ENCODE results near the gene SSNA1.
"Not testable (repeated sequence)": the region's sequence is repeated elsewhere in the genome, so short reads cannot be mapped to it uniquely, and the experiment has no call there.

SSNA1 gene

DNA sequence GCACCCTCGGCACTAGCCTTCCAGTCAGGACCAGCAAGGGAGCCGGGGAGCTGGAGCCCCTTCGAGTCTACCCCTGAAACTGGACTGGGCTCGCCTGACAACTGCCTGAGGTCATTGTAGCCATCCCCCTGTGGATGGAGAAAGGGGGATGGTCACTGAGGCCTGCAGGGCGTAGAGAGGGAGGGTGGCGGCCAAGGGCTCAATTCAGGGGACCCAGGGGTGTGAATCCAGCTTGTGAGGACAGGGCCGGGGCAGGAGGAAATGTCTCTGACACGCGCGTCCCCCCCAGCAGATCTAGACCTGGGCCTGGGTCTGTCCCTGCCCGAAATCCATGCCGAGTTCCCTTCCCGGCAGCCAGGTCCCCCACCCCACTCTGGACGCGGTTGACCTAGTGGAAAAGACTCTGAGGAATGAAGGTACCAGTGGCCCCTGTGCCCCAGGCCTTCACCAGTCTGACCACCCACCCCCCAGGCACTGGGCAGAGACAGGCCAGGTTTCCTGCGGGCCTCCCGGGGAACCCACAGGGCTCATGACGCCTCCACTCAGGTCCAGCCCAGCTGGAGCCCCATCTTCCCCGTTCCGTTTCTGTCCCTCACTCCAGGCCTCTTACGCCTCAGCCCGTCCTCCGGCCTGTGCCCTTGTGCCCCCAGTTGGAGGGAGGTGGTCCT lies 43.0 kb downstream of the SSNA1 start:
- no peak for DNase-seq (ENCODE audit: low spot score)

- no peak for DNase-seq (ENCODE audit: low spot score)
These were observed 43.6 kb downstream of the SSNA1 start for GRCh38 chr9:137232101-137232500.

- no peak for DNase-seq (ENCODE audit: low spot score)
These were observed 44.0 kb downstream of the SSNA1 start for GRCh38 chr9:137232510-137232909.

- DNase-seq (ENCODE audit: low spot score): no peak
These were observed 44.9 kb downstream of the SSNA1 start for GRCh38 chr9:137233143-137233980.

DNA sequence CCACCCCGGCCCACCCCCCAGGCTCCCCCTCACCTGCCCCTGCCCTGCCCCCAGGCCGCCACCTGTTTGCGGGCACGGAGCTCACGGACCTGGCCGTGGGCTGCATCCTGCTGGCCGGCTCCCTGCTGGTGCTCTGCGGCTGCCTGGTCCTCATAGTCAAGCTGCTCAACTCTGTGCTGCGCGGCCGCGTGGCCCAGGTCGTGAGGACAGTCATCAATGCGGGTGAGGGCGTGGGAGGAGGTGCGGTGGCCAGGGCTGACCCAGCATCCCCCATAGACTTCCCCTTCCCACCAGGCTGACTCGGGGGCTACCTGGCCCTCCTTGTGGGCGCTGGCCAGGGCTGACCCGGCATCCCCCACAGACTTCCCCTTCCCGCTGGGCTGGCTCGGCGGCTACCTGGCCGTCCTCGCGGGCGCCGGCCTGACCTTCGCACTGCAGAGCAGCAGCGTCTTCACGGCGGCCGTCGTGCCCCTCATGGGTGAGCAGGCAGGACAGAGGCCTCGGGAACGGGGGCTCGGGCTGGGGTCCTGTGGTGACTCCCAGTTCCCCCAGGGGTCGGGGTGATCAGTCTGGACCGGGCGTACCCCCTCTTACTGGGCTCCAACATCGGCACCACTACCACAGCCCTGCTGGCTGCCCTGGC lies 45.7 kb downstream of the SSNA1 start:
- no peak for DNase-seq (ENCODE audit: low spot score)

- DNase-seq (ENCODE audit: low spot score): peak; percentile 61
These were observed 46.4 kb downstream of the SSNA1 start for GRCh38 chr9:137234758-137235423.

DNA sequence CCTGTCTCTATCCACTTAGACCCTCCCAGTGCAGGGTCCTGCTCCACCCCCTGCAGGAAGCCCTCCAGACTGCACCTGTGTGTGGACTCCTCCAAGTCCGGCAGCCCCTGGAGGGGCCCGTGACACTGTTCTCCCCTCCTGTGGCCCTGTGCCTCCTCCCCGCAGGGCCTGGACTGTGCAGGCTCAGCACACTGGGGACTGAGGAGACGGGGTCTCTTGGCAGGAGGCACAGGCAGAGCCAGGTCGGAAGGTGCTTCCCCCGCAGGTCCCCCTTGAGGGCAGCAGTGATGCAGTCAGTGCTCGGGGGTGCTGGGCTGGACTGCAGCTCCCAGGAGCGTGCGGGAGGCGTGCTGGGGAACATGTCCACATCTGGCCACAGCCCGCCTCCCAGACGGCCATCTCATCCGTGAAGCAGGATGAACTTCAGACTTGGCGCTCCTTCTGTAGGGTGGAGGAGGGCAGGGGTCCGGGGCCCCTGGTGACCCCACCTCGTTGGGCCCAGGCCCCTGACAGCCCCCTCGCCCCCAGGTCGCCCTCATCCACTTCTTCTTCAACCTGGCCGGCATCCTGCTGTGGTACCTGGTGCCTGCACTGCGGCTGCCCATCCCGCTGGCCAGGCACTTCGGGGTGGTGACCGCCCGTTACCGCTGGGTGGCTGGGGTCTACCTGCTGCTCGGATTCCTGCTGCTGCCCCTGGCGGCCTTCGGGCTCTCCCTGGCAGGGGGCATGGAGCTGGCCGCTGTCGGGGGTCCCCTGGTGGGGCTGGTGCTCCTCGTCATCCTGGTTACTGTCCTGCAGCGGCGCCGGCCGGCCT lies 47.2 kb downstream of the SSNA1 start:
- DNase-seq (ENCODE audit: low spot score): peak; percentile 68

DNA sequence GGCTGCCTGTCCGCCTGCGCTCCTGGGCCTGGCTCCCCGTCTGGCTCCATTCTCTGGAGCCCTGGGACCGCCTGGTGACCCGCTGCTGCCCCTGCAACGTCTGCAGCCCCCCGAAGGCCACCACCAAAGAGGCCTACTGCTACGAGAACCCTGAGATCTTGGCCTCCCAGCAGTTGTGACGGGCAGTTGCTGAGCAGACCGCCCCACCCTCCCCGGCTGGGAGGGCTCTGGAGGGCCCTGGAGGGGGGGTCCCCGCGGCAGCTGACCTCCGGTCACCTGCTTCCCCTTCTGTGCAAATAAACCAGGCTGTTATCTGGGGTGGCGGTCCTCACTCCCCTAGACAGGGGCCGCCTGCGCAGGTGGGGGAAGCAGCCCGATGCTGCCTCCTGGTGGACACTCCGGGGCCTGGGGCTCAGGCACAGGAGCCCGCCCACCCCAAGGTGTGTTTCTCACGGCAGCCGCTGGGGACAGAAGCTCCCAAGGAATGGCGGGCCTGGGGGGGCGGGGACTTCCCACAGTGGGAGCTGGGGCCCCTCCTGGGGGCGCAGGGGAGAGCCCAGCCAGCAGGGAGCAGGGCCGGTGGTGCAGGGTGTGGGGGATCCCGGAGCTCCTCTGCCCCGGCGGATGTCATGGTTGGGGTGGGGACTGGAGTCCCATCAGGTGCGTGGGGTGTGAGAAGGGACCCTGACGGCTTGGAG lies 47.9 kb downstream of the SSNA1 start:
- peak; percentile 90 for DNase-seq (ENCODE audit: low spot score)

DNA sequence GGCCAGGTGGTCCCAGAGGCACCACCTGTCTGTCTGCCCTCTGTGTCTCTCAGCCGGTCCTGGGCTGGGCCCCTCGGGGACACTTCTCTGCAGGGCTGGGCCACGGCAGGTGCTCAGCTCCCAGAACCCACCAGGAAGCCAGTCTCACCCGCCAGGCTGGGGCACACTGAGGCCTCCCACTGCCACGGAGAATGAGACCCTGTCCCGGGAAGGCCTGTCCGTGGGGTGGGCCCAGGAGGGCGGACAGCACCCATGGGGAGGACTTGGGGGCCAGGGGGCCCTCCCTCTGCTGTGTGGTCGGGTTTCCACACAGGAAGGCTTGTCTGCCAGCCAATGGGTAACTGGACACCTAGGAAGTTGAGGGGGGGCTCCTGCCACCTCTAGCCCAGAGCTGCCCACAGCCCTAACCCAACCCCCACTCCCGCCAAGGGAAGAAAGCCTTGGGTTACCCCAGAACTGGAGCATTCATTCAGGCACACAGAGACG lies 48.5 kb downstream of the SSNA1 start:
- no peak for DNase-seq (ENCODE audit: low spot score)

GRCh38 chr9:137237759-137238726 lies 49.6 kb downstream of the SSNA1 start:
- DNase-seq (ENCODE audit: low spot score): peak; percentile 57

GRCh38 chr9:137239541-137240200 lies 51.2 kb downstream of the SSNA1 start:
- not testable (repeated sequence) for DNase-seq (ENCODE audit: low spot score)

Data from NAMALWA (cell line).